ENCODE measurements around the gene OGFRL1.

The OGFRL1 gene

DNA sequence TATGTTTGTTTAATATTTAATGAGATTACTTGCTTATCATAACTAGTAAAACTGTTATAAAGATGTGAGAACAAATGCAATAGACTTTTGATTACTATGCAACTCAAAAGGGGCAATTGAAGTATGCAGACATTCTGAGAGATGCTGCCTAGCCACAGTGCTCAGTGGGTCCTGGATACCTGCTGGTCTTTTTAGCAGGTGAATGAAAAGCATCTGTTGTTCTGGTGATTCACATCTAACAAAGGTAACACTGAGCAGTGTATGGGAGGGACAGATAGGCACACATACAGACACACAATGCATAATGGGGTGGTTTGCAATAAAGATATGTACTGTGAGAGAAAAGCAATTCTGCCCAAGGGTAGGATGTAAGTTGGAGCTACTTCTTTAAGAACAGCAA is 46.9 kb downstream of the OGFRL1 start:
- no peak for DNase-seq

DNA sequence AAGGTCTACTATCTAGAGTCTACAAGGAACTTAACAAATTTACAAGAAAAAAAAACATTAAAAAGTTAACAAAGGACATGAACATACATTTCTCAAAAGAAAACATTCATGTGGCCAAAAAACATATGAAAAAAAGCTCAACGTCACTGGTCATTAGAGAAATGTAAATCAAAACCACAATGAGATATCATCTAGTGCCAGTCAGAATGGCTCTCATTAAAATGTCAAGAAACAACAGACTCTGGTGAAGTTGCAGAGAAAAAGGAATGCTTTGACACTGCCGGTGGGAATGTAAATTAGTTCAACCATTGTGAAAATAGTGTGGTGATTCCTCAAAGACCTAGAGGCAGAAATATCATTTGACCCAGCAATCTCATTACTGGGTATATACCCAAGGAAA is 48.3 kb downstream of the OGFRL1 start:
- no peak for DNase-seq

- no peak for DNase-seq
These were observed 50.1 kb downstream of the OGFRL1 start for GRCh38 chr6:71338540-71339316.

DNA sequence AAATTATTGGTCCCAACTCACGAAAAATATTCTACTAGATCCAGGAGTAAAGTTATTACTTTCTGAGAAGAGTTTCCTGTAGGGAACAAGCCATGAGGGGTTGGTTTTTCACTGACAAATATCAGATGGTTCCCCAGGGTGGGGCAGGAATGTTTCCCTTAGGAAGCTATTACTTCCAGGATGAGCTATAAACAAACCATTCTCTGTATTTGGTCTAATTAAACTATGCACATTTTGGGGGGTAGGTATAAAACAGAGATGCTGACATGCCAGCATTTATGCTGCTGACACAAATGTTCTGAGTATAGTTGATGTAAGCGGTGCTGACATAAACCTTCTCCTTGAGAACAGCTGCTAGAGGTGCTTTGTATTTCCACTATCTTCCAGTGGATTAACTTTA is 54.2 kb downstream of the OGFRL1 start:
- no peak for DNase-seq

- DNase-seq, result no peak
These were observed 57.1 kb downstream of the OGFRL1 start for GRCh38 chr6:71345476-71346333.

DNA sequence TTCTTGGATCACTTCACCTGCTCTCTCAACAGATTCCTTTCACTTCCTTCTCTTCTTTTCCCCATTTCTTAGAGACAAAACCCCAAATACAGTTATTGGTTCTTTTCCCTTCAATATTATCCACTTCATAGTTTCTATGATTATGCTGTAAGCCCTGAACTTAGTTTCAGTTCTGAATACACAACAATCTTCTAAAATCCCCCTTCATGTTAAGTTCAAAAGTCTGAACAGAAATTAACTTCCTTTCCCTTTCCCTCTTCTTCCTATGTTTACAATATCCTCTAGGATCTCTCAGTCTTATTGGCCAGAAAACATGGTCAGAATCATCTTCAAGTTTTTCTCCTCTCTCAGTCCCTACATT is 57.7 kb downstream of the OGFRL1 start:
- no peak for DNase-seq

DNA sequence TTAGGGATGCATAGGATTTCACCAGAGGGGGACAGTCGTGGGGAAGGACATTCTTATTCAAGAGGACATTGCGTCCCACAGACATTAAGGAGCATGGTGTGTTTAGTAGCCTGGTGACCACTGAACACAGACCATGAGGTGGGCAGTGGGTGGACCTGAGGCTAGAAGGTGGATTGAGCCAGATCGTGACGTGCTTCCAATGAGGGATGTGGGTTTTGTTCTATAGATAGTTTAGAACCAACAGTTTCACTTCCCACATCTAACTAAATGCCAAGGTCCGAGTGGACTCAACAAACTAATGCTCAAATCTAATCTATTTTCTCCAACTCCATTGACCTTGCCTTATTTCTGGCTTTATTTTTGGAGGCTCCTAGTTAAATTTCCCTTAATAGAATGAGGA is 58.5 kb downstream of the OGFRL1 start:
- DNase-seq, result no peak

GRCh38 chr6:71349395-71349794 is 60.8 kb downstream of the OGFRL1 start:
- peak; percentile 73 for DNase-seq

DNA sequence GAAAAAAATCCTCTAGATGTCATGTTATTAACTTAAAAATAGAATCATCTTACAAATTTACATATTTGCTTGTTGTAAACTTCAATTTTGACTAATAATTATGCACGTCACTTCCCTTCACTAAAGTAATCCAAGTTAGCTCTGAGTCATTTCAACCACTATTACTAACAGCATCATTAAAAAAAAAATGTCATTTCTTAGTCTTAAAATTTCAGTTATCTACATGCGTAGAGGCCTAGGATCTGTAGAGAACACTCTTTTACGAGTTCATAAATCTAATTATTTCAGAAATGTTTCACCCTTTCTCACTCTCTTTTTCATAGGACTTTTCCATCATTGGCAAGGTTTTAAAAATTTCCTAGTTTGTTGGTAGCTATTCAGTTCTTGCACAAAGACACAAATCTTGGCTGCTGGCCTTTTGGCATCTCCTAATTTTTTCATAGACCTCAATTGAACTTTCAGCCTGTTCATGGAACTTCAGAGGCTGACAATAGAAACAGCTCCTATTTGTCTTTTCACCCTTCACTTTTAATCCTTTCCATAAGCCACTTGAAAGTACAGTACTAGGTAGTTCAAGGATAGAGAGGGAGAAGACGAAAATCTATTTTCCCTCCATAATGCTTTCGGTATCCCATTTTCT is 61.5 kb downstream of the OGFRL1 start:
- no peak for DNase-seq

GRCh38 chr6:71351190-71351589 is 62.6 kb downstream of the OGFRL1 start:
- DNase-seq, result no peak
